Parathyroid adenoma (tissue), 2 donors: ENCODE measurements around the gene PSME4.
"Not testable (repeated sequence)": the region's sequence is repeated elsewhere in the genome, so short reads cannot be mapped to it uniquely, and the experiment has no call there.

Experiments
- H2AFZ ChIP-seq: fragments of 300-600 bp; sonication (generic); one replicate; pipeline ENCODE4 v1.7.0; 2017; ENCODE audit warnings: antibody characterized with exemption, mild to moderate bottlenecking
- H3K27ac ChIP-seq: fragments of 300-600 bp; sonication (generic); one replicate; pipeline ENCODE4 v1.7.0; 2017
- H3K27me3 ChIP-seq: fragments of 300-600 bp; sonication (generic); one replicate; pipeline ENCODE4 v1.7.0; 2017; ENCODE audit warnings: low read length; ENCODE audit not compliant: control insufficient read depth, insufficient read depth
- H3K36me3 ChIP-seq: fragments of 300-600 bp; sonication (generic); one replicate; pipeline ENCODE4 v1.7.0; 2017; ENCODE audit warnings: low read length; ENCODE audit not compliant: control insufficient read depth, insufficient read depth
- H3K4me1 ChIP-seq: fragments of 300-600 bp; sonication (generic); one replicate; pipeline ENCODE4 v1.7.0; 2017; ENCODE audit warnings: control low read depth
- H3K4me2 ChIP-seq: fragments of 300-600 bp; sonication (generic); one replicate; pipeline ENCODE4 v1.7.0; 2017; ENCODE audit warnings: low read length
- H3K4me3 ChIP-seq: fragments of 300-600 bp; sonication (generic); one replicate; pipeline ENCODE4 v1.7.0; 2017; ENCODE audit warnings: low read depth, low read length
- H3K79me2 ChIP-seq: fragments of 300-600 bp; sonication (generic); one replicate; pipeline ENCODE4 v1.7.0; 2017; ENCODE audit warnings: control low read depth
- H3K9ac ChIP-seq: fragments of 300-600 bp; sonication (generic); one replicate; pipeline ENCODE4 v1.7.0; 2017; ENCODE audit warnings: mild to moderate bottlenecking
- H3K9me3 ChIP-seq: fragments of 300-600 bp; sonication (generic); one replicate; pipeline ENCODE4 v1.7.0; 2017; ENCODE audit warnings: low read length; ENCODE audit not compliant: control insufficient read depth
- TF ChIP-seq, protein P1 (sequence below): fragments of 300-600 bp; sonication (generic); IDR thresholded peaks from one replicate; pipeline ENCODE4 v1.7.0; 2017; ENCODE audit warnings: antibody characterized with exemption, mild to moderate bottlenecking
- donor health status: primary hyperparathyroidism.

Gene PSME4

DNA sequence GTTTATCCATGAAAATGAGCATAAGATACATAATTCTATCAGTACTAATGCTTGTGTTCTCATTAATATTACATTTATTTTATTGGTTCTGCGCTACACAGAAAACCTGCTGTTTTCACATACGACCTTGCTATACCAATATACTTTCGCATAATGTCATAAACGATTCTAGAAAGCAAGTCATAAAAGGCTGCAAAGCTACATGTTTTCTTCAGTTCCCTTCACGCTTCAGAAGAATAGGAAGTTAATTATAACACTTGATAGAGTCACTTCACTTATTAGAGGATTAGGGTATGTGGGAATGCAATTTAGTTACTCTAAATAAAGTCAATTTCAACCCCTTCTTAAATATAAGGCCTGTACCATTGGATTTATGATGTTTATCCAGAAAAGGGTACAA is 29.0 kb downstream of the PSME4 start:
- no peaks in the 10 kb centered on the region for H3K27me3 ChIP-seq
- no peak overlapping the region for H3K9ac ChIP-seq
- H3K79me2 ChIP-seq, result peaks cover 3% of the 10 kb centered on the region
- TF ChIP-seq, protein P1, sequence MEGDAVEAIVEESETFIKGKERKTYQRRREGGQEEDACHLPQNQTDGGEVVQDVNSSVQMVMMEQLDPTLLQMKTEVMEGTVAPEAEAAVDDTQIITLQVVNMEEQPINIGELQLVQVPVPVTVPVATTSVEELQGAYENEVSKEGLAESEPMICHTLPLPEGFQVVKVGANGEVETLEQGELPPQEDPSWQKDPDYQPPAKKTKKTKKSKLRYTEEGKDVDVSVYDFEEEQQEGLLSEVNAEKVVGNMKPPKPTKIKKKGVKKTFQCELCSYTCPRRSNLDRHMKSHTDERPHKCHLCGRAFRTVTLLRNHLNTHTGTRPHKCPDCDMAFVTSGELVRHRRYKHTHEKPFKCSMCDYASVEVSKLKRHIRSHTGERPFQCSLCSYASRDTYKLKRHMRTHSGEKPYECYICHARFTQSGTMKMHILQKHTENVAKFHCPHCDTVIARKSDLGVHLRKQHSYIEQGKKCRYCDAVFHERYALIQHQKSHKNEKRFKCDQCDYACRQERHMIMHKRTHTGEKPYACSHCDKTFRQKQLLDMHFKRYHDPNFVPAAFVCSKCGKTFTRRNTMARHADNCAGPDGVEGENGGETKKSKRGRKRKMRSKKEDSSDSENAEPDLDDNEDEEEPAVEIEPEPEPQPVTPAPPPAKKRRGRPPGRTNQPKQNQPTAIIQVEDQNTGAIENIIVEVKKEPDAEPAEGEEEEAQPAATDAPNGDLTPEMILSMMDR, result no peak
- no peaks in the 10 kb centered on the region for H3K4me1 ChIP-seq
- H3K4me3 ChIP-seq, result no peak overlapping the region
- no peak overlapping the region for H3K27ac ChIP-seq
- H2AFZ ChIP-seq, result no peak overlapping the region
- H3K4me2 ChIP-seq, result no peak overlapping the region
- no peaks in the 10 kb centered on the region for H3K36me3 ChIP-seq
- H3K9me3 ChIP-seq, result no peaks in the 10 kb centered on the region

DNA sequence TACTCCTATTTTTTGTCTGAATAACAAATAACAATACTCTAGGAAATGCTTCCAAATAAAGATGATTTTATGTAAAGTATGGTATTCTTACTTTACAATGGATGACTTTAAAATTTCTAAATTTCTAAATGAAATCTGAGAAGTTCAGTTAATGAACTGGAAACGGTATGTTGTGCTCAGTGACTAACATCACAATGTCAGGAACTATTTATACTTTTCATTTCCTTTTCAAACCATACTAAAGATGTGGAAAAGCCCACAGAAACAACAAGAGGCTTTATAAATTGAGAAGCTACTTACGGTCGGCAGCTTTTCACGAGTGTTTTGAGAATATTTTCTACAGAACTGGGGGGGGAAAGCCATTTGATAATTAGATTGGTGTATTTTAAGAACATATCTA is 31.1 kb downstream of the PSME4 start:
- Histone ChIP-seq H3K4me1 (no peaks in the 10 kb centered on the region), H3K4me2 (no peak overlapping the region), H3K27ac (no peak overlapping the region), H3K4me3 (no peak overlapping the region), H3K9me3 (no peaks in the 10 kb centered on the region), H3K27me3 (no peaks in the 10 kb centered on the region), H3K79me2 (peaks cover 3% of the 10 kb centered on the region), H3K36me3 (no peaks in the 10 kb centered on the region), H2AFZ (no peak overlapping the region), H3K9ac (no peak overlapping the region)
- TF ChIP-seq, protein P1, result no peak

DNA sequence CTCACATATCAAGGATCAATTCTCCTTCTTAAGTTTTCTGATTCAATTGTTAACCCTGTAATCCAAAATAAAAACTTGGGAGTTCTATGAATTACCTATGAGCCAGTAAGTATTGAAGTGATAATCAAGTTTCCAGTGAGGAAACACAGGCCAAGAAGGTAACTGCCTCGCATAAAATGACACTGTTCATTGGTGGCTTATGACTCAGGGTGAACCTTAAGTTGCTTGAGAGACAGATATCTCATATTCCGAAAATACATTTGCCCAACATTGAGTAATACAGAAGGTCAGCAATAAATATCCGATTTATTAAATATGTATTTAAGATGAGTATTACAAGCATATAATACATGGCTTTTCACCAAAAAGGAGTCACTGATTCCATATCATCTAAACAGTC is 31.9 kb downstream of the PSME4 start:
- no peak overlapping the region for H3K4me2 ChIP-seq

DNA sequence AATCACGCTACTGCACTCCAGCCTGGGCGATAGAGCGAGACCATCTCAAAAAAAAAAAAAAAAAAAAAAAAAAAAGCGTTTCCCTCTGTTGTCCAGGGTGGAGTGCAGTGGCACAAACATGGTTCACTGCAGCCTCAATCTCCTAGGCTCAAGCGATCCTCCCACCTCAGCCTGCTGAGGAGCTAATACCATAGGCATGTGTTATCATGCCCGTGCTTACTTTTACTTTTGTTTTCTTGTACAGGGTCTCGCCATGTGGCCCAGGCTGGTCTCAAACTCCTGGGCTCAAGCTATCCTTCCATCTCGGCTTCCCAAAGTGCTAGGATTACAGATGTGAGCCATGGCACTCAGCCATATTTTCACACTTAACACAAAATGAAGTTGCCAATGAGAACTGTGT is 37.5 kb downstream of the PSME4 start:
- H3K9me3 ChIP-seq, result no peaks in the 10 kb centered on the region
- no peak overlapping the region for H3K9ac ChIP-seq
- no peaks in the 10 kb centered on the region for H3K4me1 ChIP-seq
- H3K79me2 ChIP-seq, result no peaks in the 10 kb centered on the region
- H3K36me3 ChIP-seq, result no peaks in the 10 kb centered on the region
- TF ChIP-seq, protein P1, result no peak
- H3K27ac ChIP-seq, result no peak overlapping the region
- no peak overlapping the region for H3K4me2 ChIP-seq
- no peaks in the 10 kb centered on the region for H3K27me3 ChIP-seq
- no peak overlapping the region for H3K4me3 ChIP-seq
- no peak overlapping the region for H2AFZ ChIP-seq

More for the DNA sequence above, 31.9 kb downstream of the PSME4 start:
- Histone ChIP-seq H3K9me3 (no peaks in the 10 kb centered on the region), H3K79me2 (peaks cover 3% of the 10 kb centered on the region), H3K4me1 (no peaks in the 10 kb centered on the region), H3K27me3 (no peaks in the 10 kb centered on the region), H3K4me3 (no peak overlapping the region), H2AFZ (no peak overlapping the region), H3K36me3 (no peaks in the 10 kb centered on the region), H3K27ac (no peak overlapping the region), H3K9ac (no peak overlapping the region)
- TF ChIP-seq, protein P1, result no peak

DNA sequence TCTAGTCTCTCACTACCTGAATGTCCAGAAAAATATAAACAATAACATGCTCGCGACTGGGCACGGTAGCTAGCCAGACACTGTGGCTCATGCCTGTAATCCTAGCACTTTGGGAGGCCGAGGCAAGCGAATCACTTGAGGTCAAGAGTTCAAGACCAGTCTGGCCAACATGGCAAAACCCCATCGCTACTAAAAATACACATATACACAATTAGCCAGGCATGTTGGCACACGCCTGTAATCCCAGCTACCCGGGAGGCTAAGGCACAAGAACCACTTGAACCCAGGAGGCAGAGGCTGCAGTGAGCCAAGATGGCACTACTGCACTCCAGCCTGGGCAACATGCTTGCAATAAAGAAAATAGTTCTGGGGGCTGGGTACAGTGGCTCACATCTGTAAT is 44.5 kb downstream of the PSME4 start:
- H3K9me3 ChIP-seq, H3K36me3 ChIP-seq, H3K27me3 ChIP-seq, H3K4me2 ChIP-seq, H2AFZ ChIP-seq, H3K9ac ChIP-seq, H3K4me3 ChIP-seq, H3K79me2 ChIP-seq, H3K4me1 ChIP-seq, H3K27ac ChIP-seq: not testable (repeated sequence)
